GM12878 (cell line): ENCODE measurements around the gene OR2H2. TPM values are rescaled to one million over a fixed set of nuclear protein-coding genes. Genes with fewer than 3 reads are reported as not detected.
A peak's percentile ranks its signal among the peaks of the same experiment; 100 is the strongest.

ENCODE experiments used
- BCL11A ChIP-seq: IDR thresholded peaks from 2 replicates; pipeline ENCODE4 v1.6.1; 2011; ENCODE audit warnings: low read depth, low read length
- CHD2 ChIP-seq: IDR thresholded peaks from 2 replicates; pipeline ENCODE4 v1.6.1; 2011; ENCODE audit warnings: low read depth, low read length, improper control_type of control experiment, borderline replicate concordance
- E2F8 ChIP-seq: fragments of 450-650 bp; IDR thresholded peaks from 2 replicates; pipeline ENCODE4 v1.6.1; 2018; ENCODE audit warnings: mild to moderate bottlenecking, low read depth, moderate library complexity; ENCODE audit not compliant: partially characterized antibody
- EED ChIP-seq: sonication (generic); IDR thresholded peaks from 2 replicates; pipeline ENCODE4 v1.6.1; 2016; ENCODE audit warnings: antibody characterized with exemption, low read depth
- EP300 ChIP-seq, 2 experiments: fragments of 150-350 bp in 1 of 2; IDR thresholded peaks; 2 replicates each; pipeline ENCODE4 v1.6.1; 2011 to 2012; ENCODE audit warnings: low read depth in 2 of 2, low read length in 2 of 2, borderline replicate concordance in 1 of 2, improper control_type of control experiment in 1 of 2, inconsistent platforms in 1 of 2; ENCODE audit not compliant: control insufficient read depth in 1 of 2
- IKZF1 ChIP-seq: fragments of 450-650 bp; conservative IDR thresholded peaks from 2 replicates; pipeline ENCODE4 v1.6.1; 2017; ENCODE audit warnings: antibody characterized with exemption, mild to moderate bottlenecking
- IKZF2 ChIP-seq, 2 experiments: fragments of 450-650 bp; IDR thresholded peaks; 2 replicates each; pipeline ENCODE4 v1.6.1; 2017; ENCODE audit warnings: mild to moderate bottlenecking in 2 of 2, moderate library complexity in 2 of 2
- IRF3 ChIP-seq: fragments of 450-650 bp; IDR thresholded peaks from 2 replicates; pipeline ENCODE4 v1.6.1; 2014; ENCODE audit warnings: mild to moderate bottlenecking
- JUND ChIP-seq: IDR thresholded peaks from 2 replicates; pipeline ENCODE4 v1.6.1; 2012; ENCODE audit warnings: low read depth, mild to moderate bottlenecking, low read length, improper control_type of control experiment, moderate library complexity
- KAT2A ChIP-seq: conservative IDR thresholded peaks from 2 replicates; pipeline ENCODE4 v1.6.1; 2011; ENCODE audit warnings: low read depth, low read length; ENCODE audit not compliant: control insufficient read depth
- MAX ChIP-seq: IDR thresholded peaks from 2 replicates; pipeline ENCODE4 v1.6.1; 2012; ENCODE audit warnings: low read depth, low read length, improper control_type of control experiment
- NR2C2 ChIP-seq: IDR thresholded peaks from 2 replicates; pipeline ENCODE4 v1.6.1; 2011; ENCODE audit warnings: borderline replicate concordance, low read depth; ENCODE audit not compliant: control insufficient read depth, insufficient read length
- PAX5 ChIP-seq: IDR thresholded peaks from 2 replicates; pipeline ENCODE4 v1.6.1; 2011; ENCODE audit warnings: low read depth, low read length, borderline replicate concordance
- POLR2A ChIP-seq: IDR thresholded peaks from 2 replicates; pipeline ENCODE4 v1.6.1; 2011; ENCODE audit warnings: low read depth, mild to moderate bottlenecking, low read length
- PRDM15 ChIP-seq: fragments of 450-650 bp; formaldehyde crosslinking; IDR thresholded peaks from 2 replicates; pipeline ENCODE4 v1.4.0; 2020; ENCODE audit warnings: mild to moderate bottlenecking, moderate library complexity
- RAD51 ChIP-seq: fragments of 450-650 bp; IDR thresholded peaks from 2 replicates; pipeline ENCODE4 v1.6.1; 2016; ENCODE audit warnings: moderate library complexity, mild to moderate bottlenecking, inconsistent platforms
- RFX5 ChIP-seq: IDR thresholded peaks from 2 replicates; pipeline ENCODE4 v1.6.1; 2011; ENCODE audit warnings: low read depth, low read length, improper control_type of control experiment
- RUNX3 ChIP-seq: IDR thresholded peaks from 2 replicates; pipeline ENCODE4 v1.6.1; 2012; ENCODE audit warnings: low read length, inconsistent platforms
- USF1 ChIP-seq: IDR thresholded peaks from 2 replicates; pipeline ENCODE4 v1.6.1; 2011; ENCODE audit warnings: borderline replicate concordance, low read depth, mild to moderate bottlenecking, moderate library complexity, mixed read lengths, low read length; ENCODE audit not compliant: insufficient read depth; ENCODE audit errors: extremely low read length
- ZSCAN29 ChIP-seq: fragments of 450-650 bp; IDR thresholded peaks from 2 replicates; pipeline ENCODE4 v1.6.1; 2017; ENCODE audit warnings: mild to moderate bottlenecking, moderate library complexity
- polyA plus RNA-seq, 11 experiments: library from polyadenylated mRNA; depleted of rRNA in 4 of 11; unstranded in 6 of 11; stranded (reverse) in 5 of 11; fragments of >200 nt; fragmentation: Nextera tagmentation in 4 of 11; fragmentation: Illumina TruSeq in 1 of 11; extraction: Ambion mirVana in 4 of 11; extraction: Trizol in 1 of 11; gene quantifications; 1 replicate in 1 of 11; 2 replicates in 10 of 11; pipeline versions ENCODE4 v1.2.1 to v1.2.3, GENCODE V29; 2011 to 2016; ENCODE audit warnings: inconsistent platforms in 2 of 11, missing spikeins in 2 of 11, low read depth in 1 of 11
- total RNA-seq, 4 experiments: library from RNA; depleted of rRNA in 3 of 4; stranded (reverse); fragments of >200 nt in 3 of 4; fragmentation: Illumina TruSeq in 1 of 4; extraction: Trizol in 1 of 4; gene quantifications; 2 replicates each; pipeline versions ENCODE4 v1.2.1 to v1.2.3, GENCODE V29; 2013 to 2021

OR2H2 gene
- total and polyA plus RNA-seq, 10 of the 15 experiments (the other 5 are each of a cell fraction or from before 2014, with no cell fraction given) = not detected

- TF ChIP-seq KAT2A (no peak), JUND (no peak), EP300 (IDR thresholded peaks at IDR 0.05; ENCODE audit: borderline replicate concordance in 1 of 2, control insufficient read depth in 1 of 2, low read depth in 2 of 2, low read length in 2 of 2) (no peak), IKZF2 (IDR thresholded peaks at IDR 0.05) (peak; percentile 13 to 47; a peak in 3 of 4 replicates), BCL11A (no peak), NR2C2 (no peak), E2F8 (no peak), MAX (no peak), CHD2 (0 out of 2 replicates have a peak, but pooled peaks have one; percentile 21), IKZF1 (peak; percentile 34; the same call in 1 of the 2 replicates), USF1 (no peak), RAD51 (no peak), ZSCAN29 (no peak), PAX5 (no peak), POLR2A (0 out of 2 replicates have a peak, but pooled peaks have one; percentile 33), EED (no peak), PRDM15 (no peak), RUNX3 (no peak), RFX5 (no peak), IRF3 (no peak)
Measured at GRCh38 chr6:29632789-29633533, 48.0 kb downstream of the OR2H2 start, which contains the start of gene GABBR1 (continued).
